Fibroblast of lung (primary cell): ENCODE measurements around the gene SDHC. TPM values are rescaled to one million over a fixed set of nuclear protein-coding genes. Genes with fewer than 3 reads are reported as not detected.
"Not testable (repeated sequence)": the region's sequence is repeated elsewhere in the genome, so short reads cannot be mapped to it uniquely, and the experiment has no call there.

ENCODE experiments used
- DNase-seq, 2 donors: peaks; one replicate each; pipeline versions ENCODE4 v3.0.0 to v3.0.0-alpha.2; 2010; ENCODE audit warnings: low read depth in 2 of 2
- H2AFZ ChIP-seq: 2 replicates; pipeline ENCODE4 v1.5.1; 2012; ENCODE audit warnings: low read length, control low read depth, inconsistent platforms
- H3K27ac ChIP-seq: 2 replicates; pipeline ENCODE4 v1.5.1; 2011; ENCODE audit warnings: low read length, control low read depth; ENCODE audit not compliant: insufficient read depth
- H3K27me3 ChIP-seq: 2 replicates; pipeline ENCODE4 v1.5.1; 2011; ENCODE audit warnings: mild to moderate bottlenecking, low read length; ENCODE audit not compliant: control insufficient read depth, insufficient read depth
- H3K36me3 ChIP-seq: 2 replicates; pipeline ENCODE4 v1.5.1; 2011; ENCODE audit warnings: low read length; ENCODE audit not compliant: control insufficient read depth, insufficient read depth
- H3K4me1 ChIP-seq: 2 replicates; pipeline ENCODE4 v1.5.1; 2011; ENCODE audit warnings: low read length; ENCODE audit not compliant: control insufficient read depth, insufficient read depth; ENCODE audit errors: extremely low read depth
- H3K4me2 ChIP-seq: 2 replicates; pipeline ENCODE4 v1.5.1; 2011; ENCODE audit warnings: low read length, control low read depth; ENCODE audit not compliant: insufficient read depth; ENCODE audit errors: extremely low read depth
- H3K4me3 ChIP-seq, 4 experiments: fragments of 200-600 bp in 1 of 4; sonication (generic) in 1 of 4; replicated peaks in 1 of 4; 2 replicates each; pipeline ENCODE4 v1.5.1; 2011 to 2016; ENCODE audit warnings: low read length in 4 of 4, low read depth in 3 of 4, mild to moderate bottlenecking in 3 of 4, control low read depth in 2 of 4, inconsistent platforms in 1 of 4, mixed read lengths in 1 of 4; ENCODE audit not compliant: insufficient read depth in 1 of 4; ENCODE audit errors: control extremely low read depth in 1 of 4
- H3K79me2 ChIP-seq: 2 replicates; pipeline ENCODE4 v1.5.1; 2012; ENCODE audit warnings: mild to moderate bottlenecking, low read length, inconsistent platforms; ENCODE audit not compliant: control insufficient read depth, insufficient read depth
- H3K9ac ChIP-seq: 2 replicates; pipeline ENCODE4 v1.5.1; 2011; ENCODE audit warnings: mild to moderate bottlenecking, low read length, control low read depth; ENCODE audit not compliant: insufficient read depth
- H3K9me3 ChIP-seq: 2 replicates; pipeline ENCODE4 v1.5.1; 2012; ENCODE audit warnings: low read depth, low read length; ENCODE audit not compliant: control insufficient read depth, insufficient read depth
- H4K20me1 ChIP-seq: 2 replicates; pipeline ENCODE4 v1.5.1; 2011; ENCODE audit warnings: low read length; ENCODE audit not compliant: control insufficient read depth, insufficient read depth; ENCODE audit errors: extremely low read depth
- CTCF ChIP-seq, 2 donors: IDR thresholded peaks in 1 of 2; conservative IDR thresholded peaks in 1 of 2; 1 replicate in 1 of 2; 2 replicates in 1 of 2; pipeline ENCODE4 v1.5.1; 2011 to 2012; ENCODE audit warnings: low read length in 2 of 2, control low read depth in 1 of 2, inconsistent platforms in 1 of 2, low read depth in 1 of 2, mild to moderate bottlenecking in 1 of 2
- EZH2 ChIP-seq: IDR thresholded peaks from 2 replicates; pipeline ENCODE4 v1.5.1; 2012; ENCODE audit warnings: low read length, control low read depth, mild to moderate bottlenecking; ENCODE audit errors: missing control alignments
- polyA plus RNA-seq, 2 donors: library from polyadenylated mRNA; depleted of rRNA in 1 of 2; stranded (reverse) in 1 of 2; unstranded in 1 of 2; fragments of >200 nt; gene quantifications; 2 replicates each; pipeline ENCODE4 v1.2.1, GENCODE V29; 2011 to 2012; ENCODE audit warnings: missing spikeins in 1 of 2
- total RNA-seq: library from RNA; depleted of rRNA; stranded (reverse); fragments of >200 nt; gene quantifications from 2 replicates; pipeline ENCODE4 v1.2.1, GENCODE V29; 2014

Gene SDHC
- total and polyA plus RNA-seq, 2 donors (not counting 1 experiment from before 2014, with no cell fraction given) = 24.8 to 484 TPM

- H3K9me3 ChIP-seq = no peaks in the 10 kb centered on the region
- H3K36me3 ChIP-seq = no peaks in the 10 kb centered on the region
- no peak for TF ChIP-seq EZH2
- TF ChIP-seq CTCF (conservative IDR thresholded peaks at IDR 0.05 in 1 of 2, IDR thresholded peaks at IDR 0.05 in 1 of 2; ENCODE audit: low read depth in 1 of 2, low read length in 2 of 2) = no peak
- H3K27me3 ChIP-seq = no peaks in the 10 kb centered on the region
- DNase-seq = no peak
- no peak overlapping the region for H3K4me2 ChIP-seq
- H3K9ac ChIP-seq = no peak overlapping the region
- H2AFZ ChIP-seq = no peak overlapping the region
- no peak overlapping the region for H3K4me3 ChIP-seq
- H3K27ac ChIP-seq = no peak overlapping the region
- no peaks in the 10 kb centered on the region for H4K20me1 ChIP-seq
- no peaks in the 10 kb centered on the region for H3K4me1 ChIP-seq
- no peaks in the 10 kb centered on the region for H3K79me2 ChIP-seq
These were observed 93.3 kb downstream of the SDHC start for GRCh38 chr1:161407451-161407985.

- TF ChIP-seq CTCF (conservative IDR thresholded peaks at IDR 0.05 in 1 of 2, IDR thresholded peaks at IDR 0.05 in 1 of 2; ENCODE audit: low read depth in 1 of 2, low read length in 2 of 2) (no peak), EZH2 (no peak)
- Histone ChIP-seq H3K9ac (no peak overlapping the region), H3K36me3 (no peaks in the 10 kb centered on the region), H3K27me3 (no peaks in the 10 kb centered on the region), H3K4me2 (no peak overlapping the region), H3K79me2 (no peaks in the 10 kb centered on the region), H3K4me1 (no peaks in the 10 kb centered on the region), H4K20me1 (no peaks in the 10 kb centered on the region), H3K4me3 (no peak overlapping the region), H3K27ac (no peak overlapping the region), H3K9me3 (no peaks in the 10 kb centered on the region), H2AFZ (no peak overlapping the region)
- DNase-seq = no peak
These were observed 94.4 kb downstream of the SDHC start for GRCh38 chr1:161408429-161409052.

GRCh38 chr1:161409848-161410635 is 95.9 kb downstream of the SDHC start:
- H3K36me3 ChIP-seq, H4K20me1 ChIP-seq, H3K9ac ChIP-seq, H3K4me3 ChIP-seq, H3K4me2 ChIP-seq, H3K79me2 ChIP-seq, H3K27ac ChIP-seq, H3K9me3 ChIP-seq, H2AFZ ChIP-seq, H3K4me1 ChIP-seq, DNase-seq, H3K27me3 ChIP-seq: not testable (repeated sequence)

- H2AFZ ChIP-seq, DNase-seq, H3K9me3 ChIP-seq, H4K20me1 ChIP-seq, H3K4me3 ChIP-seq, H3K4me2 ChIP-seq, H3K79me2 ChIP-seq, H3K9ac ChIP-seq, H3K4me1 ChIP-seq, H3K27ac ChIP-seq, H3K36me3 ChIP-seq, H3K27me3 ChIP-seq: not testable (repeated sequence)
These were observed 96.4 kb downstream of the SDHC start for GRCh38 chr1:161410636-161410970.
